GM18519 (cell line): ENCODE results near the gene EOGT.

ENCODE experiments used
- ATAC-seq: cut with Tn5 transposase; IDR thresholded peaks from one replicate; pipeline ENCODE4 v1.9.1; 2021; ENCODE audit warnings: mild to moderate bottlenecking, moderate library complexity; ENCODE audit not compliant: unreplicated experiment, low FRiP score

The EOGT gene

DNA sequence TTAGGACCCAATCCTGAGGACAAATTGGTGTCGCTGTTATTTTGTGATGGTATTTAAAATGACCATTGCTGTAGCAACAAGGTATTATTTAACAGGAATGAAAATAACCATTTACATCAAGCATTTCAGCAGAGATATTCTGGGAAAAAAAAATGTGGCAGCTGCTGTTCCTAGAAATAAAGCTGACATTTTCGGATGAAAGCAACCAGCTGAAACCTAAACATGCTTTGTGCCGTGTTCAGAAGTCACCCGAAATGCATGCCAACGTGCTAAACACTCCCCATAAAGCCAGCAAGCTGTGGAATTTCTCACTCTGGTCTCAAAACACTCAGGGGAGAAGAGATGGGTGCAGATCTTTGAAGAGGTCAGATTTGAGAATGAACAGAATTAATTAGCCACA is 49.6 kb downstream of the EOGT start:
- no peak for ATAC-seq

DNA sequence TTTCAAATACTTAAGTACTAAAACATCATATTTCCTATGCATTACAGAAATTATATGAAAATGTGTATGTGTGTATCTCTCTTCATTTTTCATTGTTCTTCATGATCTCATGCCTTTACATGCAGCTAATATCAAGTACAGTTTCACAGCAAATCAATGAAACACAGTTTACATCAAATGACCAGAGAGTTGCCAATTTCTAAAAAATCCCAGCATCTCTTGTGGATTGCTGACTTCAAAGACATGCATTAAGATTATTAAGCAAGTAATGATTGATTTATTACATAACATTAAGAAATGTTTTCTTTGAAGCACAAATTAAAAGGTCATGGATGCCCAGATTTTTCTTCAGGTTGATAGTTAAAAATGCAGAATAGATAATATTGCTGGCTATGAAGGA is 50.1 kb downstream of the EOGT start:
- ATAC-seq, result no peak

DNA sequence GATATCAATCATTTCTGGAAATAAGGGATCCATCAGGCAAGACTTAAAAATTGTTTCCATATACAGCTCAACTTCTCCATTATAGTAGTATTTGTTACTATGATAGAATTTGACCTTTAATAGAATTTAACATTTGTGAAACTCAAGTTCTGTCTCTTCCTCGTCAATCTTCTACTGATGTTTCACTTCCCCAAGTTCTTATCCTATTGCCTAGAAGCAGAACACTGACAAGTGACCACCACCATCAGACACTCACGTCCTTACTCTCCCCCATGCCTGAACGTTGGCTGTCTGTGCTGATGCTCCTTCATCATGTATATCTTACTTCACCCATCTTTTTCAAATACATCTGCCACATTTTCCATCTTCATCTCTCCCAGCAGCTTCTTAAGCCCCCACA is 54.6 kb downstream of the EOGT start:
- ATAC-seq, result no peak

DNA sequence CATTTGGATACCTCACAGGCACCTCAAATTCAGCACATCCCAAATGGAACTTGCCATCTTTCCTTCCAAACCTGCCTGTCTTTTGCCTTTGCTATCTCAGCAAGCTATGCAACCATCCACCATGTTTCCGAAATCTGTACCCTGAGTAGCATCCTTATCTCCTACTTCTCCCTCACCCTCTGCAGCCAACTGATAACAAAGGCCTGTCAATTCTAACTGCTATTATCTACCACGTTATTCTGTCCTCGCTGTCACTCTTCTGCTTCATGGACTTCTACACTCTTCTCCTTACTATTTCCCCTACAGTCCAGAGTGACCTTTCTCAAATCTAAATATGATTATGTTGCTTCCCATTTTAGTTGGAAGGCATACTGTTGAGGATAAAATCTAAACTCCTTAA is 55.6 kb downstream of the EOGT start:
- no peak for ATAC-seq

DNA sequence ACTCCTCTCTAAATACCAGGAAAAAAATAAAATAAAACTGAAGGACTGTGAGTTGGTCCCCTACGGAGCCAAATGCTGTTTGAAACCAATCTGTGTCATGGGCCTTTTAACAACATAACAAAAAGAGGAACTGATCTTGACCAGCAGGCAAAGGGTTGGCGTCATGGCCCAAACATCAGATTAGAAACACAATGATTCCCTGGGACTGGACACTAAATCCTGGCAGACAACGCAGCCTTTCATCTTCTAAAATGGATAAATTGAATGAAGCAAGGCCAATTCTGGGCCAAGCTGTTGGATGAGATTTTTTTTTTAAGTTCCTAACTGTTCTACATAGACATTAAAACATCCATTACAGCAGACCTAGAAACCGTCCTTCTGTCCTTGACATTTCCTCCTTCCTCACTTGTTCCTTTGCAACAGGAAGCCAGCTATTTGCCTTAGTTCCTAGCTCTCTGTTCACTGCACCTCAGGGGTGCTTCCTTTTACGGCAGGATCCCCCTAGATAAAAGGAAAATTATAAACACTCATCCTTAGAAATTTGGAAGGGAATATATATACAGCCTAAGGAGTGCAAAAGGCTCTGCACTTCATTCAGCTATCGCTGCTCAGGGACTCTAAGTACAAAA is 59.6 kb downstream of the EOGT start:
- no peak for ATAC-seq

DNA sequence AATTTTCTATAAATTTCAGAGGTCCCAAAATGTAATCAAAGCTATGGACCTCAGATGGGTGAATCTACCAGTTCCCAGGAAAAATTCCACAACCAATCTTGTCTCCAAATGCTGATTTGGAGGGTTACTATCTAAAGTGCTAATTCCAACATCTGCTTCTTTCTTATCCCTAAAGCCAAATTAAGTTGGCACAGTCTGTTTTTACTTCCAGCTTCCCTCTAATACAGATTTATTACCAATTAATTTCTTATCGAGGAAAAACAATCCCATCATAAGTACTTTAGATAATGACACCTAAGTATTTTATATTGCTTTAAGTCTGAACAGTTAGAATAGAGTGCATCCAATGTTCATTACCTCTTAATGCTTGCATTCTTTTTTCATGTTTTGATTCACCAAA is 68.3 kb downstream of the EOGT start:
- ATAC-seq, result no peak

DNA sequence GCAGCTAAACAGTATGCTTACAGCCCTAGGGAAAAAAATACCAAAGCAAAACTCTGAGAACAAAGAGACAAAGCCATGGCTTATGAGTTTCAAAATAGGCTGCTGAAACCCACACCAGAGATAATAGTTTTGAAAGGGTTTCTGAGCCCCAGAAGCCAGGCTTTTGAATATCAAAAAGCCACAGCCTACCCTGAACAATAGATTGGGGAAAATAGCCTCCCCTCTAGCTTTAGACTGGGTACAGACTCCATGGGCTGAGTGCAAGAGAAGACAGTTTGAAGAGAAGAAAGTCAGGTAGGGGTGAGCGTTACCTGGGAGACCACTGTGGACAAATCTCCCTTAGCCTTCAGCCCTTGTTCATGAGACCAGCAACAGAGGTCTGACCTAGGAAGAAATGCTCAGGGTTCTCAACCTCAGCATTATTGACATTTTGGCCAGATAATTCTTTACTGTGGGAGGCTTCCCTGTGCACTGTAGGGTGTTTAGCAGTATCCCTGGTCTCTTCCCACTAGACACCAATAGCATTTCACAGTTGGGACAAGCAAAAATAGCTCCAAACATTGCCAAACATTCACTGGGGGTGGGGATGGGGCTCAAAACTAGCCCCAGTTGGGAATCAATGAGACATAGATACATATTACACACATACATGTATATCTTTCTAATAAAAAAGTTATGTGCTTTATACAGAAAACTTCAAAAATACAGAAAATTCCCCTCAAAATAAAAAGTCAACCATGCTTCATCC is 69.6 kb downstream of the EOGT start:
- no peak for ATAC-seq

DNA sequence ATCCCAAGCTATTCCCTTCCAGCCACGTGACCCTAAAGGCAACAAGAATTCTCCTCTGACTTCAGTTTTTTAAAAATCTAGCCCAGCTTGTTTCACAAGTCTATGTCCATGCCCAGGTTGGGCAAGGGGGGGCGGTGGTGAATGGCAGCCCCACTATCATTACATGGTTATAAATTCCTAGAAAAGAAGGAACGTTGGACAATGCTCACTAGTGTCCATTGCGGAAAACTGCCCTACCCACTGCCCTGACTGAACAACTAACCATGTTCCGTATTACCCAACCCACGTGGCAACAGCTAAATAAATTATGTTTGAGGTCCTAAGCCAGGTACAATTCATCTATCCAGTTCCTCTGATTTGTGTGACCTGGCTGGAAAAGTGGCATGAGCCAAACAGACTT is 72.4 kb downstream of the EOGT start:
- no peak for ATAC-seq

DNA sequence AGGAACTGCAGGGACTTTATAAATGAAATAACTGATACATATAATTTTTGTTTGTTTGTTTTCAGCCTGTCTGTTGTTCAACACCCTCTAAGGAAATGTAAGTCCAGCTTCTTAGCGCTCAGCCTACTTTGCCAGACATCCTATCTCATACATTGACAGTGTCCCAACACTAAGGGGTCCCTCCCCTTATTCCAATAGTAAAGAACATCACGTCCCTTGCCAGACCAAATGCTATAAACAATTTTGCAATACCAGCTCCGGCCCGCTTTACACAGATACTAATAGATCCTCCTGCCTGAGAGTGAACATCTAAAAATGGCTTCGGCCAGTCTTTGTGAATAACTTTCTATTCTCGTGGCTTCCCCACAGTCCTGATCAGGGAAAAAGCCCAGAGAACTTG is 76.6 kb downstream of the EOGT start:
- ATAC-seq, result no peak

DNA sequence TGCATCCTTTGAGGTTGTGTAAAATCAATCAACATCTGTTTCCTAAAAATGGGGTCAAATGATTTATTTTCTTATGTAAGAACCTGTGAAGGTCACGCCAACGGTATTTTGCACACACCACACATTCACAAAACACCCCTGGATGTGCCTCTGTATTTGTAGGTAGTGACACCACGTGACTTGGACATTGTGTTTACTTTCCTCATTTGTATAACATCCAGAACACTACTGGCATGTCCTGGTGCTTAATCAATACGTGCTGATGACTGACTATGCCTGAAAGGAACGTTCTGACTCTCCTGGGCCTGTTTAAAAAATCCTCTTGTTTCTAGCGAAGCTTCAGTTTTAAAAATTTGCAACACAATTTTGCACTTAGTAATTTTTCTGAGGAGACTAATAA is 77.7 kb downstream of the EOGT start:
- no peak for ATAC-seq

DNA sequence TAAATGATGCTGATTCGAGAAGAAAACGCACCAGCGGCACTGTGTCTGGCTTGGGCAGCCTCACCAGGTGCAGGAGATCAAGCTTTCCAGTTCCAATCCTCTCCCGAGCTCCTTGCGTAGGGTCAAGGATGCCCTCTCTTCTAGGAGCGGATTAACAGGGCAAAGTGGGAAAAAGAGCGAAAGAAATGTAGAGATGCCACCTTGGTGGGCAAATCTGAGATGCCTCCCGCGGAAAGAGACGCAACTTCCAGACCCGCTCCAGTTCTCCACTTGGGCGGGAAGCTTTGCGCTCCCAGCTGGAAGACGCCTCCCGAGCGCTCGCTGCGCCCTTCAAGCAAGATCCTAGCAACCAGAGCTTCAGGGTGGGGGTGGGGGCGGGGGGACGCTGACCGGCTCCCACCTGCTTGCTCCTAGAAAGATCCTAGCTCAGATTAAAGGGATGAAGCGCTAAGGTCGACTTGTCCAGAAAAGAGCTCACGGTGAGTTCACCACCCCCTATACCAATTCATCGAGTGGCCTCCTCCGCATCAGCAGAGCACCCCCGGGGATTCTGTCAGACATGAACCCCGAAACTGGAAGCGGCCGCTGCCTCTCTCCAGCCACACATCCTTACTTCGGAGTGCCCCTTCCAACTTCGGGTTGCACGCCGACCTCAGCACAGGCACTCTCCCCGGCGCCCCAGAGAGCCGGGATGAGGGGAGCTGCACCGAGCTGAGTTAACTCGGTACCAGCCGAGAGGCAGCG is 81.9 kb downstream of the EOGT start:
- no peak for ATAC-seq
